HG02763 (cell line): ENCODE results near the gene DDX18.

ENCODE experiments used
- ATAC-seq: cut with Tn5 transposase; IDR thresholded peaks from one replicate; pipeline ENCODE4 v1.9.1; 2021; ENCODE audit warnings: mild to moderate bottlenecking, moderate library complexity; ENCODE audit not compliant: unreplicated experiment

DDX18 gene

DNA sequence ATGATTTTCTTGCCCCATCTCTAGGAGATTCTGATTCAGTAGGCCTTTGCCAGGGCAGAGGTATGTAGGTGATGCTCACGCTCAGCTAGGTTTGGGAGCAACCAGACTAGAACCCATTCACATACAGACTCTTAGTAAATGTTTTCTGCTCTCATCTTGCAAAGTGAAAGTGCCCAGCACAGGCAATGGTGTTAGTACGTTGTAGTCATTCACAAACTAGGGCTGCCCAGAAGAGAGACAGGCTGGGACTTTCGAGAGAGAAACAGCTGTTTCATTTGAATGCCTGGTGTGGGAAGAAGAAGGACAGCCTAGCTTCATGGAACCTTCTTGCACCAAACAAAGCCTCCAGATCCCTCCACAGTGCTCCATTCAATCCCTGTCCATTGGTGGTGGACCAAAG is 19.4 kb downstream of the DDX18 start:
- ATAC-seq, result no peak

DNA sequence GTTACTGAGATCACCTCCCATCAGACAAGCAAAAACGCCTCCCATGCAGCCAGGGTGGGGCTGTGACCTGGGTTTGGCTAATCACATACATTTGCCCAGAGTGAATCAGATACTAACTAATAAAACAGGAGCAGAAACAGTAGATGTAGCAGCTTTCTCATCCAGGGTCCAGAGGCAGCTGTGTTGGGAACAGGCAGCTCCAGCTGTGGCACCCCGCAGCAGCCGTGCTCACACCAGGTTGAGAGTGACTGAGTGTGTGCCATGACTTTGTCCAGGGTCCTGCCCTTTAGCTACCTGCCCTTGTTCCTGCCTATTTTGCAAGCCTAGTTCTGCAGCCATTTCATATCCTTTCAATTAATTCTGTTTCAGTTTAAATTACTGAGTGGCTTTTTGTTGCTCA is 20.5 kb downstream of the DDX18 start:
- ATAC-seq, result no peak

DNA sequence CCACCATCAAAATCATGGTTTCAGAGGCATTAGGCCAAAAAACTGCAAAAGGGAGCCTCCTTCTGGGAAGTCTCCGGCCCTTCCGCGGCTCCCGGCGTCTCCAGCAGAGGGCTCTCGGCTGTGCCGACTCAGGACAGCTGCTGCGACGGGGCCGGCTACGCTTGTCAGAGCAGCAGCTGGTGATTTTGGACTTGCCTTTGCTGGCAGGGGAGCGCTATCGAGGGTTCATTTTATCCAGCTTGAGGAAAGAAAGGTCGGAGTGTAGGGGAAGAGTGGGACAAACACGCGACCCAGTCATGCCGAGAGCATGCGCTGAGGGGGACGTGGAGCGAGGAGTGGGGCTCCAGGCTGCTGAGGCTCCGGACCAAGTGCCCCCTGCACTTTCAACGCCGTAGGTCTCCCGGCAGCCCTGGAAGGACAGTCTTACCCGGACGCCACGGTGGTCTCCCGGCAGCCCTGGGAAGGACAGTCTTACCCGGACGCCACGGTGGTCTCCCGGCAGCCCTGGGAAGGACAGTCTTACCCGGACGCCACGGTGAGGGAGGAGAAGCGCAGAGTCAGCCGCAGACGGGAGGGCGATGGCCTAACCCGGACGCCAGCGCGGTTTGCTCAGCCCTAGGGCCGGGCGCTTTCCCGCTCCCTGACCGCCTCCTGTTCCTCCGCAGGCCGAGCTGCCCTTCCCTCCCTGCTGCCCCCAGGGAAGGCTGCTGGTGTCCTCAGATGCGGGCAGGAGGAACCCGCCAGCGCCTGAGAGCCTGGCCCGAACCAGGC is 21.7 kb downstream of the DDX18 start:
- peak; percentile 77 for ATAC-seq

DNA sequence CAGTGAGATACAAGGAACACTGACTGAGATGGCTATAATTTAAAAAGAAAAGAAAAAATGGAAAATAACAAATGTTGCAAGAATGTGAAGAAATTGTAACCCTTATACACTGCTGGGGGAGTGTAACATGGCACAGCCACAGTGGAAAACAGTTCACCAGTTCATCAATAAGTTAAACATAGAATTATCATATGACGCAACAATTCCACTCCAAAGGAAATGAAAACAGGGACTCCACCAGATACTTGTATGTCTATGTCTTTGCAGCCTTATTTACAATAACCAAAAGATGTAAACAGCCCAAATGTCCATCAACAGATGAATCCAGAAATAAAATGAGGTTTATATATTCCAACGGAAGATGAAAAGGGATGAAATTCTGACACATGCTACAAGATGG is 30.8 kb downstream of the DDX18 start:
- no peak for ATAC-seq

DNA sequence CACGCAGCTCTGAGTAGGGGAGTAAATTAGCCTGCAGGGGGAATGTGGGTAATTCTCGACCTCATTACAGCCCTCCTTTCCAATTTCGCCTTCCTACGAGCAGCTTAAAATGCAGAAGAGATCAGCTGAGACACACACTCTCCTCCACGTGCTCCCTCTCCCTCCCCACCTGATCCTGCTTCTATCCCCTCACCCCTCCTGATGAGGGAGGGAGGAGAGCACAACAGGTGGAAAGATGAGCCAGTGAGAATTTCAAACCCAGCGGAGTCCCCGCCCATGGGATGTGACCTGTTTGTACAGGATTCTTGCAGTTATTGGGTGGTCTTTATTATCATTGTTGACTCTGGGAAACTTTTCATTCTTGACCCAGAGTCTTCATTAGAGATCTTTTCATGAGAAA is 35.5 kb downstream of the DDX18 start:
- ATAC-seq, result no peak

DNA sequence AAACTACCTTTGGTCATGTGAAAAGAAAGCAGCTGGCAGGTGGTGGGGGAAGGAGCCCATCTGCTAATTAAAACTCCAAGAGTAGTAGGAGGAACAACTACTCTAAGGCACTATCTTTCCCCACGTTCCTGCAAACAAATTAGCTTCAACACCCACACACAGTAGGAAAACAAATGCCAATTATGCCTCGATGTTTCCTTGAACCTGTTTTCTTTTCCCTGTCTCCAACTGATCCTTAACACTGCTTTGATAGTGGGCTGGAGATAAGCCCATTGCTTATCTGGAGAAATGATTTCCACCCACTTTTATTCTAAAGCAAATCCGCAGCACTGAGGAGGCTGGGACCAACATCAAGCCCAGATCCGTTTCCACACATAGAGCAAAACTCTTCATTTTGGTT is 36.0 kb downstream of the DDX18 start:
- ATAC-seq, result no peak

DNA sequence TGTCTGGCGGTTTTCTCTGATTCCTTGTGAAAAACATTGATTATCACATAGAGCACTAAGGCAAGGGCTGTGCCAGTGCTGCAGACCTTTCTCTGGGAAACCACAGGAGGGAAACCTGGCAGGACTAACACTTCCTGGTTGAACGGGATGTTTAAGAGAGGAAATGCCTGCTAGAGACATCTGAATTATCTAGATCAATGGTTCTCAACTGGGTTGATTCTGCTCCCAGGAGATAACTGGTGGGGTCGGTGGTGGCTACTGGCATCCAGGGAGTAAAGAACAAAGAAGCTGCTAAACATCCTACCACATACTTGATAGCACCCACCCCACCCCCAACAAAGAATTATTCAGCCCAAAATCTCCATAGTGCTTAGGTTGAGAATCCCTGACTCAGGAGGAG is 37.5 kb downstream of the DDX18 start:
- no peak for ATAC-seq

DNA sequence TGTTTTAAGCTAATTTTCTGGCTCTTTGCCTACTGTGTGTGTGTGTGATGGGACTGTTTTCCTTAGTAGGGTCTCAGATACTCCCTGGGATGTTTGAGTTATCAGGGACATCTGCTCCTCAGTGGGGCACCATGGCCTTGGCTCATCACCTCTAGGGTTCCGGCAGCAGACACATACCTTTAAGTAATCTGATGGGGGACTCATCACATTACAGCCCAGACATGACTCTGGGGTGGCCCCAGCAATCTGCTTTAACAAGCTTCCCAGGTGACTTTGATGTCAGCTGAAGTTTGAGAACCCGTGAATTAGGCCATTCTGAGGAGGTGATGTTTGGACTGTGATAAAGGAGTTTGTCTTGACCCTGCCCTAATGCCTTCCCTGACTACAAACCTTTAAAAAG is 38.8 kb downstream of the DDX18 start:
- ATAC-seq, result no peak

DNA sequence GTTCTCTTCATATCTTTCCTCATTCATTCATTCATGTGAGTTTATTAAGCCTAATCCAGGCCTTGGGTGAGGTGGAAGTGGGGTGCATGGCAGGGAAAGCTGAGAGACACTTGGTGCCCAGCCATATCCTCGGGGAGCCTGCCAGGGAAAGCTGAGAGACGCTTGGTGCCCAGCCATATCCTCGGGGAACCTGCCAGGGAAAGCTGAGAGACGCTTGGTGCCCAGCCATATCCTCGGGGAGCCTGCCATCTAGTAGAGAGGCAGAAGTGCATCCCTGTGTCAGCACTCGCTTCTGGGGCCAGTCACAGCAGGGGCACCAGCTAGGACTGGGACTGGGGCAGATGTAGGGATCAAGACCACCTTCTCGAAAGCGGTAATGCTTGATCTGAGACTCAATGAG is 39.4 kb downstream of the DDX18 start:
- ATAC-seq, result no peak

DNA sequence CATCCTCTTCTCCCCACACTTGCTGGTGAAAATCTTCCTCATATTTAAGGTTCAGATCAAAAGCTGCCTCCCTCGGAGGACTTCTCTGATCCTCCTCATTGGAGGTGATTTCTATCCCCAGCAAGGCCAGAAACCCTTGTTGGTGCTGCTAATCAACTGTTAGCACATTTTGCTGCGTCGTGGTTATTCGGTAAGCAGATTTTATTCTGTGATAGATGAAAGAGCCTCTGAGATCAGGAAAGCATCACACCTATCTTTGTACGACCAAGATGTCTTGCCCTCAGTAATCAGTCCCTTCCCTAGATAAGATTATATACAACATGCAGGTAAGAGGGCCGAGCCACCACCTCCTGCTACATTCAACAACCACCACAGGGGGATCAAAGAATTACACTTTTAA is 40.1 kb downstream of the DDX18 start:
- ATAC-seq, result no peak

DNA sequence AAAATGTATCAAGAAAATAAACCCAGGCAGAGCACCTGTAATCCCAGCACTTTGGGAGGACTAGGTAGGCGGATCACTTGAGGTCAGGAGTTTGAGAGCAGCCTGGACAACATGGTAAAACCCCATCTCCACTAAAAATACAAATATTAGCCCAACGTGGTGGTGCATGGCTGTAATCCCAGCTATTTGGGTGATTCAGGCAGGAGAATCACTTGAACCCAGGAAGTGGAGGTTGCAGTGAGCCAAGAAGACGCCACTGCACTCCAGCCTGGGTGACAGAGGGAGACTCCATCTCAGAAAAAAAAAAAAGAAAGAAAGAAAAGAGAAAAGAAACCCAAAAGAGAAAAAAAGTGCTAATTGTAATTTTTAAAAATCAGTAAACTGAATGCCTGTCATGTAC is 41.4 kb downstream of the DDX18 start:
- ATAC-seq, result no peak

DNA sequence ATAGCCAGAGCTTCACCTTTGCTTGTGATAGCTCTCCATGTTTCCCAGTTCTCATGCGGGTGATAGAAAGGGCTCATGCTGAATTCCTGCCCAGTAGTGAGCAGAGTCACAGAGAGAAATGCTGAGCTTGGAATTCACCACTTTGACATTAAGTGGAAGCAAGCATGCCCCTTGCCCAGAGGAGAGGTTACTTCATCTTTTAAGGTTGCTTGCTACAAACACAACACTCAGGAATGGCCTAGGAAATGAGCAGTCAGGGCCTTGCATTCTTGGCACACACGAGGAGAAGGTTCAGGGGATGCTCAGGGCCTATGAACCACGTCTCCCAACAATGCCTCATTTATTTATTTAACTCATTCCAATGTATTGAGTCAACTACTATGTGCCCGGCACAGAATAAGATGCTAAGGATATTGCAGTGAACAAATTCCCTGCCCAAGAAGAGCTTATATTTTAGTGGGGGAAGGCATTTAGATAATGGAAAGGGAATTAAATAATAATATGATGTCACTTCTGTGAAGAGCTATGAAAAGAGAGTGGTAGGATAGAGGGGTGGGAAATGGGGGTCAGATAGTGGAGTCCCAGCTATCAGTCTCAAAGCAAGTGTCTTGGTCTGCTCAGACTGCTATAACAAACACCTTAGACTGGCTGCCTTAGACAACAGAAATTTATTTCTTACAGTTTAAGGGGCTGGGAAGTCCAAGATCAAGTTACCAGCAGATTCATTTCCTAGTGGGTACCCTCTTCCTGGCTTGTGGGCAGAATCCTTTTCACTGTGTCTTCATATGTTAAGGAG is 42.1 kb downstream of the DDX18 start:
- ATAC-seq, result no peak

DNA sequence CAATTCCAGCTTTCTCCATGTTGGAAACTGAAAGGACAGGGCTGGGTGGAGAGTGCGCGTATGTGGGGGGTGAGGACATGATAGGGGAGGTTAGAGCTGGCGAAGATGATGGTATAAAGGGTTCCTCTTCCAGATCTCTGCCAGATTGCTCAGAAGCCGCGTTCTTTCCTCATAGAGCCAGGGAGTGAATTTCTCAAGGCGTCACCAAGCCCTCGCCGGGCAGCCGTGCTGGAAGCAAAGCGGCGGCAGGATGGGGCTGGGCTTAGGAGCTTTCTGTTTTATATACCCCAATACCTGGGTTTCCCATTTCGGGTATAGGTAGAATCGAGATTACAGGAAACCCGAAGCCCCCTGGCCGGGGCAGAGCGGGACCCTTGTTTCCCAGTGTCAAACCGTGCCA is 43.8 kb downstream of the DDX18 start:
- no peak for ATAC-seq

DNA sequence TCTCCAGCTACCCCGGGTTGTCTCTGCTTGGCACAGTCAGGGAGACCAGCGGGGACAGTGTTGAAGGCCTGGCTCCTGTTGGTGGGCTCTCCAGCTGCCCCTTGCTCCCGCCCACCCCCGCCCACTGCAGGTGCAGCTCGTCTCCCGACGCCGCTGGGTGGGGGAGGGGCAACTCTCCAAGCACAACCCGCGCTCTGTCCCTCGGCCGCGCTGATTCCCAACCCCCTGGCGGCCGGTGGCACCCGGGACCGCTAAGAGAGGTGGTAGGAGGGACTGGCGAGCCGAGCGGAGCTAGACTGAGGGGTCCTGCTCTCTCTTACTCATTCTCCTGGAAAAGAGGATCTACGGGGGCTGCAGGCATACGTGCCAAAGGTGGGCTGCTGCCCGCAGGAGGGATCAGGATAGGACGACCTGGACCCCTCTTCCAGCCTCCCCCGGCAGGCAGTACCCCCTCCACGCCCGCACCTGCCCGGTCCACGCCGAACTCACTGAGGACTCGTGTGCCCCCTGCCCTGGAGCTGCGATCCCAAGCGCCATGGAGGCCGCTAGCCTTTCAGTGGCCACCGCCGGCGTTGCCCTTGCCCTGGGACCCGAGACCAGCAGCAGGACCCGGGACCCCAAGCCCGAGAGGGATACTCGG is 44.5 kb downstream of the DDX18 start:
- ATAC-seq, result no peak

DNA sequence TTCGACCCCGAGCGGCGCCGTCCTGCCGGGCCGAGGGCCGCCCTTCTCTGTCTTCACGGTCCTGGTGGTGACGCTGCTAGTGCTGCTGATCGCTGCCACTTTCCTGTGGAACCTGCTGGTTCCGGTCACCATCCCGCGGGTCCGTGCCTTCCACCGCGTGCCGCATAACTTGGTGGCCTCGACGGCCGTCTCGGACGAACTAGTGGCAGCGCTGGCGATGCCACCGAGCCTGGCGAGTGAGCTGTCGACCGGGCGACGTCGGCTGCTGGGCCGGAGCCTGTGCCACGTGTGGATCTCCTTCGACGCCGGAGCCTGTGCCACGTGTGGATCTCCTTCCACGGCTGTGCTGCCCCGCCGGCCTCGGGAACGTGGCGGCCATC is 45.0 kb downstream of the DDX18 start:
- ATAC-seq, result no peak

DNA sequence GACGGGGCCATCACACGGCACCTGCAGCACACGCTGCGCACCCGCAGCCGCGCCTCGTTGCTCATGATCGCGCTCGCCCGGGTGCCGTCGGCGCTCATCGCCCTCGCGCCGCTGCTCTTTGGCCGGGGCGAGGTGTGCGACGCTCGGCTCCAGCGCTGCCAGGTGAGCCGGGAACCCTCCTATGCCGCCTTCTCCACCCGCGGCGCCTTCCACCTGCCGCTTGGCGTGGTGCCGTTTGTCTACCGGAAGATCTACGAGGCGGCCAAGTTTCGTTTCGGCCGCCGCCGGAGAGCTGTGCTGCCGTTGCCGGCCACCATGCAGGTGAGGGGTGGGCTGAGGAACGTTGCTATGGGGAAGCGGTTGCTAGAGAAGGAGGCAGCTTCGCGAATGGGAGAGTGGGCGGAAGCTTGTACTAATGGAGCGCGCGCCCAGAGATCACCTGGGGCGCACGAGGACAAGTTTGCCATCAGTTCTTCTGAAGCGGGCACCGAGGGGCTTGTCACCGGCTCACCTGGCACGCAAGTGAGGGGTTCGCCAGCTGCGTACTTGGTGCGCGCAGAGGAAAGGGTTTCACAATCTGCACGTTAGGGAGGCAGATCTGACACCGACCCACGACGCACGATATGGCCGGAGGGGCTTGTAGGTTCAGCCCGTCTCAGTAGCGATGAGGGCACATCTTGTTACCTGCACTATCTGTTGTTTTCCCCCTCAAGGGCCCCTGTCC is 45.6 kb downstream of the DDX18 start:
- no peak for ATAC-seq

DNA sequence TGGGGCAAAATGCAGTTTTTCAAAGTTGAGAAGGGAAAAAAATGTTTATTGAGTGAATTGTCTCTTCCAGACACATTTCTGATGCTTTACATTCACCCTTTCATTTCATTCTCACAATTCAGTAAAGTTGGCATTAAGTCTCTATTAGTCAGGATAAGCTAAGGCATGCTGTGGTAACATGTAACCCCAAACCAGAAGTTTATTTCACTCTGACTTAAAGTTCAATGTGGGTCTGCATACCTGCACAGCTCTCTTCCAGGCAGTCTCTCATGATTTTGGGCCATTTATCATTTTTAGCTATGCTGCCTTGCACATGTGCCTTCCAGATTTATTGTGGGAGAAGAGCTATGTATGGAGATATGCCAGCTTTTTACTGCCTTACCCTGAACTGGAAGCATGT is 48.0 kb downstream of the DDX18 start:
- no peak for ATAC-seq

DNA sequence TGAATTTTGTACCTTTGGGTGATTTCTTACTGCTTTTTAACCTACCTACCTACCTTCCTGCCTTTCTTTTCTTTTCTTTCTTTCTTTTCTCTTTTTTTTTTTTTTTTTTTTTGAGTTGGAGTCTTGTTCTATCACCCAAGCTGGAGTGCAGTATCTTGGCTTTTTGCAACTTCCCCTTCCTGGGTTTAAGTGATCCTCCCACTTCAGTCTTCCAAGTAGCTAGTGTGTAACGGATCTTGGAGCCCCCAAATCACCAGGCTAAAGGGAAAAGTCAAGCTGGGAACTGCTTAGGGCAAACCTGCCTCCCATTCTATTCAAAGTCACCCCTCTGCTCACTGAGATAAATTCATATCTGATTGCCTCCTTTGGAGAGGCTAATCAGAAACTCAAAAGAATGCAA is 61.3 kb downstream of the DDX18 start:
- ATAC-seq, result no peak

DNA sequence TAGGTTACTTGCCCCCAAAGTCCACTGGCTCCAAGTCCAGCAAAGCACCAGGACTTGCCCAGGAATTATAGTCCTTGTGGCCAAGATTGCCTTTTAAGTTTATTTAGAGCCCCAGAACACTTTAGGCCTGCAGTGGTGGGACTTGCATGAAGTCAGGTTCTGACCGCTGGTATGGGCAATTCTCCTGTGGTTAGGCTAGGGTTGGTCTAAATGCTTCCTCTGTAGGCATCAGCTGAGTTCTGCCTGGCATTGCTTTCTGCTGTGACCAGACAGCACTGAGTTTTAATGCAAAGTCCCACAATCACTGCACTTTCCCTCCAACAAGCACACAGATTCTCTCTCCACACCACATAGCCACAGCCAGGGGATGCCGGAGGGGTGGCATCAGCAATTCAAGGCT is 64.5 kb downstream of the DDX18 start:
- ATAC-seq, result no peak
